ENCODE data around the gene KANSL1. TPM values are rescaled to one million over a fixed set of nuclear protein-coding genes. Genes with fewer than 3 reads are reported as not detected.
A peak's percentile ranks its signal among the peaks of the same experiment; 100 is the strongest.
"Not testable (repeated sequence)": the region's sequence is repeated elsewhere in the genome, so short reads cannot be mapped to it uniquely, and the experiment has no call there.

The KANSL1 gene
- polyA plus RNA-seq, result 10 to 100 TPM; 14.6 to 25.4 TPM

- 1% methylated on average over 34 to 72 of the region's 72 CpGs for WGBS, 2 donors
- no peaks in the 10 kb centered on the region for H3K27me3 ChIP-seq (ENCODE audit: control insufficient read depth in 1 of 2, insufficient read depth in 2 of 2, low read length in 2 of 2)
- H3K27ac ChIP-seq (ENCODE audit: low read depth in 2 of 2, low read length in 1 of 2), result peak within 1 kb of the TSS; percentile 99
- H3K9me3 ChIP-seq (ENCODE audit: control insufficient read depth in 2 of 2, insufficient read depth in 1 of 2, low read depth in 1 of 2, low read length in 1 of 2), result no peaks in the 10 kb centered on the region
- H3K4me3 ChIP-seq (ENCODE audit: low read depth in 1 of 2, low read length in 2 of 2), result peak within 1 kb of the TSS; percentile 90 to 94
- no peaks in the 10 kb centered on the region for H3K36me3 ChIP-seq (ENCODE audit: control insufficient read depth in 2 of 2, insufficient read depth in 2 of 2, low read length in 1 of 2)
- H3K4me1 ChIP-seq (ENCODE audit: control insufficient read depth in 2 of 2, insufficient read depth in 2 of 2, low read length in 1 of 2), result peaks cover 0 to 4% of the 10 kb centered on the region in 2 donors
Measured at GRCh38 chr17:46193151-46193625, at the start of gene KANSL1. Gene KANSL1, minus strand, starts transcription at chr17:46193429. Its CDS starts 21,286 bp downstream, at chr17:46172143.

- WGBS, 2 donors, result 76 to 83% methylated on average over 7 to 8 of the region's 8 CpGs
Measured at GRCh38 chr17:46231359-46231758, 38.1 kb upstream of the KANSL1 start.

GRCh38 chr17:46225274-46225794 is 32.1 kb upstream of the KANSL1 start:
- peak overlapping the region in 1 of 2 donors; percentile 55 for H3K27ac ChIP-seq (ENCODE audit: low read depth in 2 of 2, low read length in 1 of 2)
- peak overlapping the region; percentile 56 to 83 for H3K4me3 ChIP-seq (ENCODE audit: low read depth in 1 of 2, low read length in 2 of 2)
- not testable (repeated sequence) for H3K27me3 ChIP-seq (ENCODE audit: control insufficient read depth in 1 of 2, insufficient read depth in 2 of 2, low read length in 2 of 2); H3K4me1 ChIP-seq (ENCODE audit: control insufficient read depth in 2 of 2, insufficient read depth in 2 of 2, low read length in 1 of 2); H3K9me3 ChIP-seq (ENCODE audit: control insufficient read depth in 2 of 2, insufficient read depth in 1 of 2, low read depth in 1 of 2, low read length in 1 of 2); H3K36me3 ChIP-seq (ENCODE audit: control insufficient read depth in 2 of 2, insufficient read depth in 2 of 2, low read length in 1 of 2)
- WGBS, 2 donors, result 0 to 1% methylated on average over 15 to 21 of the region's 22 CpGs

More at GRCh38 chr17:46231359-46231758, 38.1 kb upstream of the KANSL1 start:
- H3K36me3 ChIP-seq (ENCODE audit: control insufficient read depth in 2 of 2, insufficient read depth in 2 of 2, low read length in 1 of 2); H3K27me3 ChIP-seq (ENCODE audit: control insufficient read depth in 1 of 2, insufficient read depth in 2 of 2, low read length in 2 of 2); H3K4me1 ChIP-seq (ENCODE audit: control insufficient read depth in 2 of 2, insufficient read depth in 2 of 2, low read length in 1 of 2); H3K9me3 ChIP-seq (ENCODE audit: control insufficient read depth in 2 of 2, insufficient read depth in 1 of 2, low read depth in 1 of 2, low read length in 1 of 2); H3K4me3 ChIP-seq (ENCODE audit: low read depth in 1 of 2, low read length in 2 of 2); H3K27ac ChIP-seq (ENCODE audit: low read depth in 2 of 2, low read length in 1 of 2): not testable (repeated sequence)

GRCh38 chr17:46224864-46225263 is 31.6 kb upstream of the KANSL1 start:
- H3K36me3 ChIP-seq (ENCODE audit: control insufficient read depth in 2 of 2, insufficient read depth in 2 of 2, low read length in 1 of 2); H3K4me1 ChIP-seq (ENCODE audit: control insufficient read depth in 2 of 2, insufficient read depth in 2 of 2, low read length in 1 of 2); H3K9me3 ChIP-seq (ENCODE audit: control insufficient read depth in 2 of 2, insufficient read depth in 1 of 2, low read depth in 1 of 2, low read length in 1 of 2); H3K27me3 ChIP-seq (ENCODE audit: control insufficient read depth in 1 of 2, insufficient read depth in 2 of 2, low read length in 2 of 2): not testable (repeated sequence)
- Histone ChIP-seq H3K27ac (ENCODE audit: low read depth in 2 of 2, low read length in 1 of 2) (peak overlapping the region in 1 of 2 donors; percentile 74), H3K4me3 (ENCODE audit: low read depth in 1 of 2, low read length in 2 of 2) (peak overlapping the region; percentile 56 to 83)
- 0% methylated on average over 11 to 49 of the region's 54 CpGs for WGBS, 2 donors

GRCh38 chr17:46223041-46223440 is 29.8 kb upstream of the KANSL1 start:
- no CpG with 5 or more reads among the region's 2 CpGs for WGBS, 2 donors
- not testable (repeated sequence) for H3K36me3 ChIP-seq (ENCODE audit: control insufficient read depth in 2 of 2, insufficient read depth in 2 of 2, low read length in 1 of 2); H3K9me3 ChIP-seq (ENCODE audit: control insufficient read depth in 2 of 2, insufficient read depth in 1 of 2, low read depth in 1 of 2, low read length in 1 of 2); H3K27me3 ChIP-seq (ENCODE audit: control insufficient read depth in 1 of 2, insufficient read depth in 2 of 2, low read length in 2 of 2); H3K4me3 ChIP-seq (ENCODE audit: low read depth in 1 of 2, low read length in 2 of 2); H3K27ac ChIP-seq (ENCODE audit: low read depth in 2 of 2, low read length in 1 of 2); H3K4me1 ChIP-seq (ENCODE audit: control insufficient read depth in 2 of 2, insufficient read depth in 2 of 2, low read length in 1 of 2)

GRCh38 chr17:46216682-46217081 is 23.5 kb upstream of the KANSL1 start:
- Histone ChIP-seq H3K36me3 (ENCODE audit: control insufficient read depth in 2 of 2, insufficient read depth in 2 of 2, low read length in 1 of 2) (peaks cover 0 to 2% of the 10 kb centered on the region in 2 donors), H3K4me3 (ENCODE audit: low read depth in 1 of 2, low read length in 2 of 2) (no peak overlapping the region), H3K4me1 (ENCODE audit: control insufficient read depth in 2 of 2, insufficient read depth in 2 of 2, low read length in 1 of 2) (no peaks in the 10 kb centered on the region), H3K9me3 (ENCODE audit: control insufficient read depth in 2 of 2, insufficient read depth in 1 of 2, low read depth in 1 of 2, low read length in 1 of 2) (no peaks in the 10 kb centered on the region), H3K27me3 (ENCODE audit: control insufficient read depth in 1 of 2, insufficient read depth in 2 of 2, low read length in 2 of 2) (no peaks in the 10 kb centered on the region), H3K27ac (ENCODE audit: low read depth in 2 of 2, low read length in 1 of 2) (no peak overlapping the region)
- WGBS, 2 donors, result 93 to 96% methylated on average over 3 of the region's 3 CpGs

- Histone ChIP-seq H3K4me3 (ENCODE audit: low read depth in 1 of 2, low read length in 2 of 2) (no peak overlapping the region), H3K27ac (ENCODE audit: low read depth in 2 of 2, low read length in 1 of 2) (no peak overlapping the region), H3K4me1 (ENCODE audit: control insufficient read depth in 2 of 2, insufficient read depth in 2 of 2, low read length in 1 of 2) (no peaks in the 10 kb centered on the region), H3K9me3 (ENCODE audit: control insufficient read depth in 2 of 2, insufficient read depth in 1 of 2, low read depth in 1 of 2, low read length in 1 of 2) (no peaks in the 10 kb centered on the region), H3K27me3 (ENCODE audit: control insufficient read depth in 1 of 2, insufficient read depth in 2 of 2, low read length in 2 of 2) (no peaks in the 10 kb centered on the region), H3K36me3 (ENCODE audit: control insufficient read depth in 2 of 2, insufficient read depth in 2 of 2, low read length in 1 of 2) (peaks cover 0 to 2% of the 10 kb centered on the region in 2 donors)
- WGBS, 2 donors, result 46 to 52% methylated on average over 11 of the region's 11 CpGs
Measured at GRCh38 chr17:46212634-46213435, 19.6 kb upstream of the KANSL1 start.

- 92 to 94% methylated on average over 8 of the region's 8 CpGs for WGBS, 2 donors
- Histone ChIP-seq H3K4me1 (ENCODE audit: control insufficient read depth in 2 of 2, insufficient read depth in 2 of 2, low read length in 1 of 2) (no peaks in the 10 kb centered on the region), H3K27me3 (ENCODE audit: control insufficient read depth in 1 of 2, insufficient read depth in 2 of 2, low read length in 2 of 2) (no peaks in the 10 kb centered on the region), H3K27ac (ENCODE audit: low read depth in 2 of 2, low read length in 1 of 2) (no peak overlapping the region), H3K9me3 (ENCODE audit: control insufficient read depth in 2 of 2, insufficient read depth in 1 of 2, low read depth in 1 of 2, low read length in 1 of 2) (no peaks in the 10 kb centered on the region), H3K4me3 (ENCODE audit: low read depth in 1 of 2, low read length in 2 of 2) (no peak overlapping the region), H3K36me3 (ENCODE audit: control insufficient read depth in 2 of 2, insufficient read depth in 2 of 2, low read length in 1 of 2) (no peaks in the 10 kb centered on the region)
Measured at GRCh38 chr17:46208997-46209396, 15.8 kb upstream of the KANSL1 start.

- Histone ChIP-seq H3K9me3 (ENCODE audit: control insufficient read depth in 2 of 2, insufficient read depth in 1 of 2, low read depth in 1 of 2, low read length in 1 of 2) (no peaks in the 10 kb centered on the region), H3K27ac (ENCODE audit: low read depth in 2 of 2, low read length in 1 of 2) (no peak overlapping the region), H3K27me3 (ENCODE audit: control insufficient read depth in 1 of 2, insufficient read depth in 2 of 2, low read length in 2 of 2) (no peaks in the 10 kb centered on the region), H3K4me1 (ENCODE audit: control insufficient read depth in 2 of 2, insufficient read depth in 2 of 2, low read length in 1 of 2) (no peaks in the 10 kb centered on the region), H3K36me3 (ENCODE audit: control insufficient read depth in 2 of 2, insufficient read depth in 2 of 2, low read length in 1 of 2) (no peaks in the 10 kb centered on the region), H3K4me3 (ENCODE audit: low read depth in 1 of 2, low read length in 2 of 2) (no peak overlapping the region)
Measured at GRCh38 chr17:46205975-46206374, 12.7 kb upstream of the KANSL1 start.

GRCh38 chr17:46202424-46202823 is 9.2 kb upstream of the KANSL1 start:
- H3K36me3 ChIP-seq (ENCODE audit: control insufficient read depth in 2 of 2, insufficient read depth in 2 of 2, low read length in 1 of 2), result no peaks in the 10 kb centered on the region
- H3K27ac ChIP-seq (ENCODE audit: low read depth in 2 of 2, low read length in 1 of 2), result no peak overlapping the region
- H3K9me3 ChIP-seq (ENCODE audit: control insufficient read depth in 2 of 2, insufficient read depth in 1 of 2, low read depth in 1 of 2, low read length in 1 of 2), result no peaks in the 10 kb centered on the region
- H3K4me3 ChIP-seq (ENCODE audit: low read depth in 1 of 2, low read length in 2 of 2), result no peak overlapping the region
- 64 to 92% methylated on average over 2 of the region's 2 CpGs for WGBS, 2 donors
- no peaks in the 10 kb centered on the region for H3K4me1 ChIP-seq (ENCODE audit: control insufficient read depth in 2 of 2, insufficient read depth in 2 of 2, low read length in 1 of 2)
- H3K27me3 ChIP-seq (ENCODE audit: control insufficient read depth in 1 of 2, insufficient read depth in 2 of 2, low read length in 2 of 2), result no peaks in the 10 kb centered on the region
